GM06990 (cell line): ENCODE data around the gene CALCB.

Source experiments
- DNase-seq: peaks from one replicate; pipeline ENCODE4 v3.0.0-alpha.2; 2011; ENCODE audit not compliant: insufficient read length; ENCODE audit errors: extremely low read depth
- H3K27me3 ChIP-seq: replicated peaks from 2 replicates; pipeline ENCODE4 v1.6.0; 2011; ENCODE audit warnings: low read length; ENCODE audit not compliant: control insufficient read depth, insufficient read depth
- H3K36me3 ChIP-seq: 2 replicates; pipeline ENCODE4 v1.5.1; 2011; ENCODE audit warnings: low read length; ENCODE audit not compliant: control insufficient read depth, insufficient read depth
- H3K4me3 ChIP-seq: replicated peaks from 2 replicates; pipeline ENCODE4 v1.5.1; 2011; ENCODE audit warnings: low read depth, mild to moderate bottlenecking, control low read depth, low read length
- CTCF ChIP-seq: IDR thresholded peaks from 2 replicates; pipeline ENCODE4 v1.5.1; 2011; ENCODE audit warnings: low read length, control low read depth, mild to moderate bottlenecking, inconsistent platforms; ENCODE audit not compliant: insufficient read depth, poor library complexity, severe bottlenecking

CALCB gene

GRCh38 chr11:15111215-15111614, 37.8 kb downstream of the CALCB start:
- TF ChIP-seq CTCF, result no peak
- Histone ChIP-seq H3K27me3 (no peaks in the 10 kb centered on the region; the same call in none of the 2 replicates), H3K36me3 (no peaks in the 10 kb centered on the region), H3K4me3 (no peak overlapping the region)
- no peak for DNase-seq

GRCh38 chr11:15112131-15112541, 38.7 kb downstream of the CALCB start:
- DNase-seq, result no peak
- no peak for TF ChIP-seq CTCF
- Histone ChIP-seq H3K36me3 (no peaks in the 10 kb centered on the region), H3K4me3 (no peak overlapping the region), H3K27me3 (no peaks in the 10 kb centered on the region; the same call in none of the 2 replicates)

- Histone ChIP-seq H3K27me3 (no peaks in the 10 kb centered on the region; the same call in none of the 2 replicates), H3K4me3 (no peak overlapping the region), H3K36me3 (no peaks in the 10 kb centered on the region)
- DNase-seq, result peak; percentile 69
- no peak for TF ChIP-seq CTCF
These were observed 40.0 kb downstream of the CALCB start for GRCh38 chr11:15113381-15113780.

GRCh38 chr11:15114501-15115475, 41.4 kb downstream of the CALCB start, which contains the start of gene INSC:
Gene INSC, plus strand, starts transcription at chr11:15114923. Its CDS starts 34,252 bp downstream, at chr11:15149175.
- no peak within 1 kb of the TSS for H3K4me3 ChIP-seq
- no peaks in the 10 kb centered on the region; the same call in none of the 2 replicates for H3K27me3 ChIP-seq
- DNase-seq, result no peak

GRCh38 chr11:15115686-15116085, 42.3 kb downstream of the CALCB start:
- H3K27me3 ChIP-seq, result no peaks in the 10 kb centered on the region; the same call in none of the 2 replicates
- H3K36me3 ChIP-seq, result no peaks in the 10 kb centered on the region
- no peak overlapping the region for H3K4me3 ChIP-seq
- no peak for TF ChIP-seq CTCF
- no peak for DNase-seq

More at GRCh38 chr11:15114501-15115475, 41.4 kb downstream of the CALCB start, which contains the start of gene INSC:
- no peak for TF ChIP-seq CTCF
- H3K36me3 ChIP-seq, result no peaks in the 10 kb centered on the region
